GM12878 (cell line): Measurements from ENCODE around the gene CHAF1A. TPM values are rescaled to one million over a fixed set of nuclear protein-coding genes. Genes with fewer than 3 reads are reported as not detected.

ENCODE experiments used
- ATAC-seq: fragments of 200-7000 bp; cut with Tn5 transposase; 3 replicates; pipeline ENCODE4 v1.9.1; 2020; ENCODE audit warnings: mild to moderate bottlenecking, moderate library complexity
- BruUV-seq: library from RNA; stranded (reverse); fragments of 400-500 nt; replicated peaks from 2 replicates; lab custom pipeline; 2021; lab: Mats Ljungman, UMichigan
- CTCF ChIA-PET: fragments of 300-600 bp; sonication (Branson Sonifier 250); formaldehyde crosslinking; extraction: SDS; loops from one replicate; lab custom pipeline; 2021; ENCODE audit warnings: inconsistent platforms; lab: Yijun Ruan, JAX
- POLR2A ChIA-PET: fragments of 350-600 bp; formaldehyde crosslinking; extraction: SDS; loops from one replicate; lab custom pipeline; 2021; ENCODE audit warnings: inconsistent platforms; lab: Charles Lee
- RAD21 ChIA-PET: fragments of 300-600 bp; sonication (Branson Sonifier 250); formaldehyde crosslinking; loops from one replicate; lab custom pipeline; 2023; ENCODE audit warnings: antibody characterized with exemption; ENCODE audit not compliant: unreplicated experiment; lab: Charles Lee
- SMC1A ChIA-PET: fragments of 300-600 bp; sonication (Branson Sonifier 250); formaldehyde crosslinking; loops from one replicate; lab custom pipeline; 2023; ENCODE audit not compliant: unreplicated experiment, uncharacterized antibody; lab: Charles Lee
- DNase-seq: peaks from one replicate; pipeline ENCODE4 v3.0.0-alpha.2; 2011; ENCODE audit warnings: low read depth, low spot score
- FAIRE-seq: peaks from 3 replicates; lab custom pipeline; 2011; peaks lifted over from hg19 to GRCh38; lab: Jason Lieb, UNC
- H2AFZ ChIP-seq: 2 replicates; pipeline ENCODE4 v1.6.0; 2011; ENCODE audit warnings: low read depth, low read length, control low read depth; ENCODE audit not compliant: control insufficient read depth
- H3K27ac ChIP-seq: 2 replicates; pipeline ENCODE4 v1.5.1; 2011; ENCODE audit warnings: control low read depth; ENCODE audit not compliant: control insufficient read depth, insufficient read depth
- H3K27me3 ChIP-seq, 2 experiments: replicated peaks in 1 of 2; 2 replicates each; pipeline versions ENCODE4 v1.6.0 to v1.6.1; 2011; ENCODE audit warnings: low read length in 1 of 2; ENCODE audit not compliant: control insufficient read depth in 2 of 2, insufficient read depth in 2 of 2
- H3K36me3 ChIP-seq, 2 experiments: 2 replicates each; pipeline ENCODE4 v1.5.1; 2011; ENCODE audit warnings: low read length in 1 of 2; ENCODE audit not compliant: control insufficient read depth in 2 of 2, insufficient read depth in 2 of 2
- H3K4me1 ChIP-seq: 2 replicates; pipeline ENCODE4 v1.6.1; 2011; ENCODE audit warnings: mild to moderate bottlenecking, low read length, moderate library complexity, mixed read lengths; ENCODE audit not compliant: control insufficient read depth, insufficient read depth
- H3K4me2 ChIP-seq: 2 replicates; pipeline ENCODE4 v1.6.0; 2011; ENCODE audit warnings: control low read depth; ENCODE audit not compliant: control insufficient read depth, insufficient read depth
- H3K4me3 ChIP-seq: fragments of 200-600 bp; sonication (generic); 2 replicates; pipeline ENCODE4 v1.5.1; 2016
- H3K79me2 ChIP-seq: 2 replicates; pipeline ENCODE4 v1.6.0; 2011; ENCODE audit warnings: low read length; ENCODE audit not compliant: control insufficient read depth, insufficient read depth
- H3K9ac ChIP-seq: 2 replicates; pipeline ENCODE4 v1.8.0; 2011; ENCODE audit warnings: low read length, control low read depth, mixed read lengths; ENCODE audit not compliant: control insufficient read depth, insufficient read depth
- H3K9me3 ChIP-seq: replicated peaks from 3 replicates; pipeline ENCODE4 v1.5.1; 2011; ENCODE audit warnings: mild to moderate bottlenecking, low read length; ENCODE audit not compliant: control insufficient read depth, insufficient read depth
- H4K20me1 ChIP-seq: 2 replicates; pipeline ENCODE4 v1.6.0; 2011; ENCODE audit not compliant: control insufficient read depth, insufficient read depth
- CHD2 ChIP-seq: IDR thresholded peaks from 2 replicates; pipeline ENCODE4 v1.6.1; 2011; ENCODE audit warnings: low read depth, low read length, improper control_type of control experiment, borderline replicate concordance
- SMC3 ChIP-seq: IDR thresholded peaks from 2 replicates; pipeline ENCODE4 v1.6.1; 2011; ENCODE audit warnings: low read length, improper control_type of control experiment, borderline replicate concordance
- SUPT20H ChIP-seq: IDR thresholded peaks from 2 replicates; pipeline ENCODE4 v1.6.1; 2011; ENCODE audit warnings: low read depth, mild to moderate bottlenecking, low read length, moderate library complexity, borderline replicate concordance; ENCODE audit not compliant: control insufficient read depth
- ZBTB40 ChIP-seq: fragments of 450-650 bp; IDR thresholded peaks from 2 replicates; pipeline ENCODE4 v1.6.1; 2016; ENCODE audit warnings: mild to moderate bottlenecking, moderate library complexity, borderline replicate concordance
- ZNF207 ChIP-seq: fragments of 450-650 bp; IDR thresholded peaks from 2 replicates; pipeline ENCODE4 v1.6.1; 2014; ENCODE audit warnings: antibody characterized with exemption, mild to moderate bottlenecking, borderline replicate concordance
- WGBS: methylation state at CpG from one replicate; pipeline ENCODE4 v1.1.6; 2016; ENCODE audit warnings: low lambda C conversion rate; ENCODE audit not compliant: insufficient replicate concordance, insufficient coverage; ENCODE audit errors: missing lambda C conversion rate; 5-methylcytosine and 5-hydroxymethylcytosine counted together
- in situ Hi-C: fragments of 300-500 bp; cut with MboI; formaldehyde crosslinking; loops from 9 replicates; pipeline ENCODE4 v1.14.3; 2018; ENCODE audit warnings: mixed read lengths
- intact Hi-C: fragments of 100-400 bp; cut with micrococcal nuclease; formaldehyde crosslinking; loops from one replicate; pipeline ENCODE4 v1.14.2; 2022; ENCODE audit not compliant: unreplicated experiment
- polyA plus RNA-seq, 11 experiments: library from polyadenylated mRNA; depleted of rRNA in 4 of 11; unstranded in 6 of 11; stranded (reverse) in 5 of 11; fragments of >200 nt; fragmentation: Nextera tagmentation in 4 of 11; fragmentation: Illumina TruSeq in 1 of 11; extraction: Ambion mirVana in 4 of 11; extraction: Trizol in 1 of 11; gene quantifications; 1 replicate in 1 of 11; 2 replicates in 10 of 11; pipeline versions ENCODE4 v1.2.1 to v1.2.3, GENCODE V29; 2011 to 2016; ENCODE audit warnings: inconsistent platforms in 2 of 11, missing spikeins in 2 of 11, low read depth in 1 of 11
- total RNA-seq, 4 experiments: library from RNA; depleted of rRNA in 3 of 4; stranded (reverse); fragments of >200 nt in 3 of 4; fragmentation: Illumina TruSeq in 1 of 4; extraction: Trizol in 1 of 4; gene quantifications; 2 replicates each; pipeline versions ENCODE4 v1.2.1 to v1.2.3, GENCODE V29; 2013 to 2021

Gene CHAF1A
- total and polyA plus RNA-seq, 10 of the 15 experiments (the other 5 are each of a cell fraction or from before 2014, with no cell fraction given): 1.3 to 69.1 (median 34.2) TPM

GRCh38 chr19:4363571-4364304 is 38.7 kb upstream of the CHAF1A start:
- Histone ChIP-seq H3K9me3 (no peaks in the 10 kb centered on the region), H3K4me2 (no peak overlapping the region), H3K27me3 (no peaks in the 10 kb centered on the region), H3K4me1 (peaks cover 8% of the 10 kb centered on the region), H4K20me1 (no peaks in the 10 kb centered on the region), H3K36me3 (peaks cover 22 to 62% of the 10 kb centered on the region in 2 experiments; a peak in 3 of 4 replicates), H2AFZ (no peak overlapping the region), H3K27ac (no peak overlapping the region), H3K79me2 (peaks cover 11% of the 10 kb centered on the region), H3K4me3 (no peak overlapping the region), H3K9ac (no peak overlapping the region)
- no peak for FAIRE-seq
- BruUV-seq: no TSS peak
- WGBS: 86% methylated on average over 26 of the region's 26 CpGs
- RAD21 ChIA-PET: no interaction called here
- no peak for ATAC-seq
- no peak for DNase-seq
- intact Hi-C loops (no loop called here), in situ Hi-C loops (no loop called here)
- SMC1A ChIA-PET: no interaction called here
- POLR2A ChIA-PET: no interaction called here
- CTCF ChIA-PET: interaction anchor here (0.6 to 1.7 kb wide), 4 partner anchors 11 to 92 kb away, joined by 3 to 4 read pairs (median 3); partner anchors contain the start of gene CHAF1A
- TF ChIP-seq ZBTB40: no peak
- TF ChIP-seq SMC3: no peak
- no peak for TF ChIP-seq CHD2
- no peak for TF ChIP-seq ZNF207
- TF ChIP-seq SUPT20H: no peak
